ENCODE data around the gene INMT. TPM values are rescaled to one million over a fixed set of nuclear protein-coding genes. Genes with fewer than 3 reads are reported as not detected.

The INMT gene
- total and polyA plus RNA-seq, 7 donors: 2.3 to 32.0 (median 4.6) TPM

DNA sequence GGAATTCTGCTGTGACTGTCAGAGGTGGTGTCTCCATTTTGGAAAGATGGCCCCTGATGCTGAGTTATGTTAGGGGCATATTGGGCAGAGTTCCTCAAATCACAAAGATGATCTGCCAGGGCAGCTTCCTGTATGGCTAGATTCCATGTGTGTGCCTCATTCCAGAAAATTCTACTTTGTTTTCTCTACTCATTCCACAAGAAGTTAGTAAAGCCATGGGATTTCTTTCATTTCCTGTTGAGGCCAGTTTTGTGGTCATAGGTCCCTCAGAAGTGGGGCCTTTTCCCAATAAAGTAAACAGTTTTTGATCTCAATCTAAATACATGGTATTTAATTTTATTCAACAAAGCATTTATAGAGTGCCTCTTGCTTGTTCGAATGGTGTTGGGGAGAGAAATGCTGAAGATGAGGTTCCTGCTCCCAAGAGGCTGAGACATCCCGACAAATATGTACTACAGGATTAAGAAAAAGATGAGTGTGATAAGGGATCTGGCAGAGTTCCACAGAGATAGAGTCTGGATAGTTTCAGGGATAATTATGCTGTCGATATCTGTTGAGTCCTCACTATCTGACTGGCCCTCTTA is 52.2 kb downstream of the INMT start:
- TF ChIP-seq CTCF (IDR thresholded peaks at IDR 0.05): no peak
- no peaks in the 10 kb centered on the region for H3K27me3 ChIP-seq (ENCODE audit: insufficient read depth in 3 of 3, low read length in 2 of 3)
- 77 to 82% (median 79%) methylated on average over 3 of the region's 3 CpGs for WGBS, 3 donors
- H3K4me1 ChIP-seq: peaks cover 16% of the 10 kb centered on the region
- ATAC-seq (no peak), DNase-seq (no peak)
- no peaks in the 10 kb centered on the region for H3K9me3 ChIP-seq
- no peak overlapping the region for H3K4me3 ChIP-seq
- intact Hi-C loops (cut with DNase I): loop anchor here (5.0 to 10.0 kb wide), 3 partner anchors 173 to 831 kb away; no protein-coding TSS in a partner anchor
- no peaks in the 10 kb centered on the region for H3K36me3 ChIP-seq (ENCODE audit: insufficient read depth in 1 of 2, low read depth in 1 of 2)
- no peak overlapping the region for H3K27ac ChIP-seq

DNA sequence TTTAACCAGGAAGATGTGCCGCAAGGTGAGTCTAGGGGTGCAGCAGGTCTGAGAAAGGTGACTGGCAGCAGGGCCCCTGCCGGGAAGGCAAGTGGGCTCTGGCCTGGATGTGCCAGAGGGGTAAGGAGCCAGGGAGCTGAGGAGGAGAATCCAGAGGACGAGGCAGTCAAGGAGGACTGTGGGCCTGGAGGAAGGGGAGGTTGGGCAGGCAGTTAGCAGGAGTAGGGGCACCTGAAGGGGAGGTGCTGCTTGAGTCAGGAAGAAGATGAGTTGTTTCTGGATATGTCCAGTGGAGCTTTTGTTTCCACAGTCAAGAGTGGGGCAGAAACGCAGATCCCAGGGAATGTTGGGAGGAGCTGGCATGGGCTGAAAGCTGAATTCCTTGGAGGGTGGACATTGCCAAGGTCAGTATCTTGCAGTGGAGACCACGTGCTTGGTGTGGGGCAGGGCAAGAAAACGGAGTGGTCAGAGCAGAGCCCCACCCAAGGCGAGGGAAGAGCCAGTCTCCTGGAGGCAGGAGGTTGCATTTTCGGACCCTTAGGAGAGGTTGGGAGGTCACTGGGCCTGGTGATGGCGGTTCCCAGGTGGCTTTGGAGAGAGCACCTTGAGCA is 53.3 kb downstream of the INMT start:
- H3K9me3 ChIP-seq: no peaks in the 10 kb centered on the region
- H3K27me3 ChIP-seq (ENCODE audit: insufficient read depth in 3 of 3, low read length in 2 of 3): no peaks in the 10 kb centered on the region
- TF ChIP-seq CTCF (IDR thresholded peaks at IDR 0.05): no peak
- no peak overlapping the region for H3K27ac ChIP-seq
- no peak overlapping the region for H3K4me3 ChIP-seq
- no peak for ATAC-seq
- no peaks in the 10 kb centered on the region for H3K36me3 ChIP-seq (ENCODE audit: insufficient read depth in 1 of 2, low read depth in 1 of 2)
- intact Hi-C loops (cut with DNase I): loop anchor here in 1 of 2 donors (1.0 to 10.0 kb wide), 3 partner anchors 127 to 830 kb away; no protein-coding TSS in a partner anchor
- 89 to 95% (median 93%) methylated on average over 9 of the region's 9 CpGs for WGBS, 3 donors
- H3K4me1 ChIP-seq: peaks cover 16% of the 10 kb centered on the region
- peak in 1 of 2 donors; percentile 19 for DNase-seq

- WGBS, 3 donors: 88 to 96% (median 89%) methylated on average over 6 of the region's 6 CpGs
Observed at GRCh38 chr7:30805931-30806330, 54.0 kb downstream of the INMT start.

More at GRCh38 chr7:30805931-30806330, 54.0 kb downstream of the INMT start:
- H3K9me3 ChIP-seq: no peaks in the 10 kb centered on the region
- H3K27me3 ChIP-seq (ENCODE audit: insufficient read depth in 3 of 3, low read length in 2 of 3): no peaks in the 10 kb centered on the region
- intact Hi-C loops (cut with DNase I): loop anchor here in 1 of 2 donors (1.0 to 10.0 kb wide), 3 partner anchors 126 to 829 kb away; no protein-coding TSS in a partner anchor
- peaks cover 16% of the 10 kb centered on the region for H3K4me1 ChIP-seq
- no peak for DNase-seq
- no peaks in the 10 kb centered on the region for H3K36me3 ChIP-seq (ENCODE audit: insufficient read depth in 1 of 2, low read depth in 1 of 2)
- H3K4me3 ChIP-seq: no peak overlapping the region
- no peak for TF ChIP-seq CTCF (IDR thresholded peaks at IDR 0.05)
- ATAC-seq: no peak
- no peak overlapping the region for H3K27ac ChIP-seq

Other genes with a start within 250 kb of the INMT start
- gene GGCT, start 247.3 kb upstream of the INMT start, total RNA-seq: 10 to 100 TPM; 16.2 to 20.6 (median 17.0) TPM
- gene GGCT, start 247.3 kb upstream of the INMT start, polyA plus RNA-seq: 10 to 100 TPM; 30.8 to 55.7 (median 31.8) TPM
- gene GARS1, start 157.3 kb upstream of the INMT start, total RNA-seq: 10 to 100 TPM; 44.5 to 80.3 (median 59.1) TPM
- 100 to 1,000 TPM in 1 of 3 donors, 10 to 100 TPM in 2; 48.9 to 146 (median 71.6) TPM for gene GARS1, start 157.3 kb upstream of the INMT start, polyA plus RNA-seq
- 1 to 10 TPM in 1 of 4 donors, under 1 TPM in 3; 0.34 to 1.3 (median 0.42) TPM for gene CRHR2, start 69.7 kb upstream of the INMT start, total RNA-seq
- gene CRHR2, start 69.7 kb upstream of the INMT start, polyA plus RNA-seq: under 1 TPM; 0.09 to 0.34 (median 0.30) TPM
- gene MINDY4, start 19.3 kb downstream of the INMT start, total RNA-seq: 1 to 10 TPM; 1.3 to 3.5 (median 2.0) TPM
- 1 to 10 TPM in 2 of 3 donors, under 1 TPM in 1; 0.86 to 3.3 (median 1.1) TPM for gene MINDY4, start 19.3 kb downstream of the INMT start, polyA plus RNA-seq
- gene AQP1, start 159.7 kb downstream of the INMT start, total RNA-seq: 100 to 1,000 TPM in 2 of 4 donors, 10 to 100 TPM in 2; 76.1 to 229 (median 110) TPM
- gene AQP1, start 159.7 kb downstream of the INMT start, polyA plus RNA-seq: 100 to 1,000 TPM in 1 of 3 donors, 10 to 100 TPM in 2; 75.0 to 130 (median 97.8) TPM
- not detected for gene GHRHR, start 211.8 kb downstream of the INMT start, total RNA-seq
- gene GHRHR, start 211.8 kb downstream of the INMT start, polyA plus RNA-seq: under 1 TPM in 2 of 3 donors, not detected in 1; 0.03 to 0.16 TPM